ENCODE data around the gene OR8J1.

Gene OR8J1

GRCh38 chr11:56353991-56354390, at the start of gene OR8J1:
OR8J1 (plus strand) TSS chr11:56354291; CDS start chr11:56360247, 5,956 bp downstream.
- no peak within 1 kb of the TSS for H3K4me3 ChIP-seq (ENCODE audit: low read depth, low read length)
- DNase-seq (ENCODE audit: low read depth, low spot score): no peak
- POLR2A ChIA-PET: no interaction called here
- no peak for TF ChIP-seq CTCF (IDR thresholded peaks at IDR 0.05; ENCODE audit: insufficient read depth, low read length, missing control alignments)
- CTCF ChIA-PET: no interaction called here

- no peak for DNase-seq (ENCODE audit: low read depth, low spot score)
- no peak for TF ChIP-seq CTCF (IDR thresholded peaks at IDR 0.05; ENCODE audit: insufficient read depth, low read length, missing control alignments)
- POLR2A ChIA-PET: no interaction called here
These were observed 46.3 kb upstream of the OR8J1 start for GRCh38 chr11:56307836-56308235.

GRCh38 chr11:56314844-56315243, 39.2 kb upstream of the OR8J1 start, which contains the start of gene OR8K3:
OR8K3 (plus strand) TSS chr11:56315144; CDS start chr11:56318307, 3,163 bp downstream.
- no peak for TF ChIP-seq CTCF (IDR thresholded peaks at IDR 0.05; ENCODE audit: insufficient read depth, low read length, missing control alignments)
- CTCF ChIA-PET: no interaction called here
- no peak within 1 kb of the TSS for H3K4me3 ChIP-seq (ENCODE audit: low read depth, low read length)
- POLR2A ChIA-PET: no interaction called here
- DNase-seq (ENCODE audit: low read depth, low spot score): no peak

More at GRCh38 chr11:56307836-56308235, 46.3 kb upstream of the OR8J1 start:
- CTCF ChIA-PET: no interaction called here
- no peak overlapping the region for H3K4me3 ChIP-seq (ENCODE audit: low read depth, low read length)

- ChIA-PET POLR2A (no interaction called here), CTCF (no interaction called here)
- no peak for DNase-seq (ENCODE audit: low read depth, low spot score)
- TF ChIP-seq CTCF (IDR thresholded peaks at IDR 0.05; ENCODE audit: insufficient read depth, low read length, missing control alignments): no peak
- H3K4me3 ChIP-seq (ENCODE audit: low read depth, low read length): no peak overlapping the region
These were observed 22.1 kb upstream of the OR8J1 start for GRCh38 chr11:56331861-56332491.

GRCh38 chr11:56333156-56333555, 20.9 kb upstream of the OR8J1 start:
- H3K4me3 ChIP-seq (ENCODE audit: low read depth, low read length): no peak overlapping the region
- CTCF ChIA-PET: no interaction called here
- TF ChIP-seq CTCF (IDR thresholded peaks at IDR 0.05; ENCODE audit: insufficient read depth, low read length, missing control alignments): no peak
- DNase-seq (ENCODE audit: low read depth, low spot score): no peak
- POLR2A ChIA-PET: no interaction called here

- CTCF ChIA-PET: no interaction called here
- POLR2A ChIA-PET: no interaction called here
- no peak for TF ChIP-seq CTCF (IDR thresholded peaks at IDR 0.05; ENCODE audit: insufficient read depth, low read length, missing control alignments)
- no peak overlapping the region for H3K4me3 ChIP-seq (ENCODE audit: low read depth, low read length)
- no peak for DNase-seq (ENCODE audit: low read depth, low spot score)
These were observed 13.8 kb upstream of the OR8J1 start for GRCh38 chr11:56340289-56340688.
